Osteoblast (primary cell): Measurements from ENCODE around the gene FAIM2. TPM values are rescaled to one million over a fixed set of nuclear protein-coding genes. Genes with fewer than 3 reads are reported as not detected.

ENCODE experiments used
- DNase-seq: peaks from one replicate; pipeline ENCODE4 v3.0.0; 2011; ENCODE audit warnings: low spot score, mixed read lengths; ENCODE audit not compliant: insufficient read length; ENCODE audit errors: missing footprints
- H2AFZ ChIP-seq: 2 replicates; pipeline ENCODE4 v1.6.0; 2011; ENCODE audit warnings: mild to moderate bottlenecking, low read length
- H3K27ac ChIP-seq: 2 replicates; pipeline ENCODE4 v1.5.1; 2011; ENCODE audit warnings: mild to moderate bottlenecking, low read depth, low read length, moderate library complexity
- H3K27me3 ChIP-seq: 2 replicates; pipeline ENCODE4 v1.6.0; 2012; ENCODE audit warnings: mild to moderate bottlenecking, control low read depth, inconsistent platforms, low read length, moderate library complexity; ENCODE audit not compliant: insufficient read depth
- H3K36me3 ChIP-seq: 2 replicates; pipeline ENCODE4 v1.5.1; 2011; ENCODE audit warnings: mild to moderate bottlenecking, low read length, control low read depth, moderate library complexity; ENCODE audit not compliant: insufficient read depth
- H3K4me1 ChIP-seq: 2 replicates; pipeline ENCODE4 v1.5.1; 2011; ENCODE audit warnings: mild to moderate bottlenecking, low read length, control low read depth, moderate library complexity; ENCODE audit not compliant: insufficient read depth
- H3K4me2 ChIP-seq: 2 replicates; pipeline ENCODE4 v1.6.0; 2011; ENCODE audit warnings: mild to moderate bottlenecking, low read length; ENCODE audit not compliant: insufficient read depth
- H3K4me3 ChIP-seq: fragments of 200-600 bp; sonication (generic); 3 replicates; pipeline ENCODE4 v1.5.1; 2012; ENCODE audit warnings: mild to moderate bottlenecking, low read length, inconsistent platforms; ENCODE audit not compliant: insufficient read depth
- H3K79me2 ChIP-seq: 2 replicates; pipeline ENCODE4 v1.6.0; 2012; ENCODE audit warnings: mild to moderate bottlenecking, low read length, control low read depth, inconsistent platforms; ENCODE audit not compliant: insufficient read depth
- H3K9me3 ChIP-seq: 2 replicates; pipeline ENCODE4 v1.5.1; 2011; ENCODE audit warnings: low read depth, low read length, control low read depth
- H4K20me1 ChIP-seq: 2 replicates; pipeline ENCODE4 v1.6.0; 2012; ENCODE audit warnings: mild to moderate bottlenecking, low read length, control low read depth; ENCODE audit not compliant: insufficient read depth
- total RNA-seq: library from RNA; depleted of rRNA; stranded (reverse); fragments of >200 nt; gene quantifications from 2 replicates; pipeline ENCODE4 v1.2.3, GENCODE V29; 2012
- TF ChIP-seq, protein P1 (sequence below): IDR thresholded peaks from 2 replicates; pipeline ENCODE4 v1.5.1; 2011; ENCODE audit warnings: mild to moderate bottlenecking, low read depth, low read length, moderate library complexity; ENCODE audit errors: extremely low read depth

The FAIM2 gene
- total RNA-seq, 1 donor, result 1.4 TPM

DNA sequence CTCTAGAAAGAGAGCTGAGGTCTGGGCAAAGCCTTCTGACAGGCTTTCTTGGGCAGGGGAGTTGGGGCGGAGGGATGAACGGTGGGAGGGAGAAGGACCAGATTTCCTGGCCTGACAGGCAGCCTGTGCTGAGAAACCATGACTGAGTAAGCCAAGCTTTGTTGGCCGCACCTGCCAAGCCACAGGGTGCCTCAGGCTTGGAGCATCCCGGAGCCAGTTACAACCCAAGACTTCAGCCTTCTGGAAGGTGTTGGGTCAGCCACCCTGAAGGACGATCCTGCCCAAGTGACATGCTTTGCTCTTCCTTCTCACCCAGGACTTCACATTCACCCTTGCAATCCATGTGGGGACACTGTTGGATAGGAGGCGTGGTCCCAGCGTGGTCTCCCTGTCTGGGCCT lies 25.9 kb upstream of the FAIM2 start:
- H3K4me2 ChIP-seq, result no peak overlapping the region
- no peak overlapping the region for H2AFZ ChIP-seq
- no peaks in the 10 kb centered on the region for H3K36me3 ChIP-seq
- no peaks in the 10 kb centered on the region for H3K79me2 ChIP-seq
- TF ChIP-seq, protein P1, sequence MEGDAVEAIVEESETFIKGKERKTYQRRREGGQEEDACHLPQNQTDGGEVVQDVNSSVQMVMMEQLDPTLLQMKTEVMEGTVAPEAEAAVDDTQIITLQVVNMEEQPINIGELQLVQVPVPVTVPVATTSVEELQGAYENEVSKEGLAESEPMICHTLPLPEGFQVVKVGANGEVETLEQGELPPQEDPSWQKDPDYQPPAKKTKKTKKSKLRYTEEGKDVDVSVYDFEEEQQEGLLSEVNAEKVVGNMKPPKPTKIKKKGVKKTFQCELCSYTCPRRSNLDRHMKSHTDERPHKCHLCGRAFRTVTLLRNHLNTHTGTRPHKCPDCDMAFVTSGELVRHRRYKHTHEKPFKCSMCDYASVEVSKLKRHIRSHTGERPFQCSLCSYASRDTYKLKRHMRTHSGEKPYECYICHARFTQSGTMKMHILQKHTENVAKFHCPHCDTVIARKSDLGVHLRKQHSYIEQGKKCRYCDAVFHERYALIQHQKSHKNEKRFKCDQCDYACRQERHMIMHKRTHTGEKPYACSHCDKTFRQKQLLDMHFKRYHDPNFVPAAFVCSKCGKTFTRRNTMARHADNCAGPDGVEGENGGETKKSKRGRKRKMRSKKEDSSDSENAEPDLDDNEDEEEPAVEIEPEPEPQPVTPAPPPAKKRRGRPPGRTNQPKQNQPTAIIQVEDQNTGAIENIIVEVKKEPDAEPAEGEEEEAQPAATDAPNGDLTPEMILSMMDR, result no peak
- H3K4me3 ChIP-seq, result no peak overlapping the region
- H3K27ac ChIP-seq, result no peak overlapping the region
- H3K4me1 ChIP-seq, result peaks cover 8% of the 10 kb centered on the region
- no peak for DNase-seq
- H3K27me3 ChIP-seq, result no peaks in the 10 kb centered on the region
- no peaks in the 10 kb centered on the region for H3K9me3 ChIP-seq
- no peaks in the 10 kb centered on the region for H4K20me1 ChIP-seq

DNA sequence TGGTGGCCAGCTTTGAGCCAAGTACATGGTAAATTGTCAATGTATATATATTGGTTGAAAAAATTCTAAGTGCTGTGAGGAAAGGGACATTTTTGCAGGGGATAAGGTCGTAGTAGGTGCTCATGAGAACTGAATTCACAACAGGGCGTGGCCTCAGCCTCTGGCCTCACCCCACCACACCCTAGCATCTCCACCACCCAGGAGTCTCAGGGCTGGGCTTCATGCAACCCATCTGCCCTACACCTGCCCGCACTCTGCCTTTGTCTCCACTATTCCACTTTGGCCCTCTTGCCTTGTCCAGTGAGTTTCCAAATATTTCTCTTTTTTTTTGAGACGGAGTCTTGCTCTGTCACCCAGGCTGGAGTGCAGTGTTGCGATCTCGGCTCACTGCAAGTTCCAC lies 24.8 kb upstream of the FAIM2 start:
- TF ChIP-seq, protein P1, result no peak
- H3K9me3 ChIP-seq, result no peaks in the 10 kb centered on the region
- H3K4me1 ChIP-seq, result peaks cover 8% of the 10 kb centered on the region
- no peaks in the 10 kb centered on the region for H3K36me3 ChIP-seq
- H3K27ac ChIP-seq, result no peak overlapping the region
- H3K4me3 ChIP-seq, result no peak overlapping the region
- DNase-seq, result no peak
- no peaks in the 10 kb centered on the region for H3K27me3 ChIP-seq
- no peak overlapping the region for H2AFZ ChIP-seq
- no peak overlapping the region for H3K4me2 ChIP-seq
- no peaks in the 10 kb centered on the region for H3K79me2 ChIP-seq
- H4K20me1 ChIP-seq, result no peaks in the 10 kb centered on the region

DNA sequence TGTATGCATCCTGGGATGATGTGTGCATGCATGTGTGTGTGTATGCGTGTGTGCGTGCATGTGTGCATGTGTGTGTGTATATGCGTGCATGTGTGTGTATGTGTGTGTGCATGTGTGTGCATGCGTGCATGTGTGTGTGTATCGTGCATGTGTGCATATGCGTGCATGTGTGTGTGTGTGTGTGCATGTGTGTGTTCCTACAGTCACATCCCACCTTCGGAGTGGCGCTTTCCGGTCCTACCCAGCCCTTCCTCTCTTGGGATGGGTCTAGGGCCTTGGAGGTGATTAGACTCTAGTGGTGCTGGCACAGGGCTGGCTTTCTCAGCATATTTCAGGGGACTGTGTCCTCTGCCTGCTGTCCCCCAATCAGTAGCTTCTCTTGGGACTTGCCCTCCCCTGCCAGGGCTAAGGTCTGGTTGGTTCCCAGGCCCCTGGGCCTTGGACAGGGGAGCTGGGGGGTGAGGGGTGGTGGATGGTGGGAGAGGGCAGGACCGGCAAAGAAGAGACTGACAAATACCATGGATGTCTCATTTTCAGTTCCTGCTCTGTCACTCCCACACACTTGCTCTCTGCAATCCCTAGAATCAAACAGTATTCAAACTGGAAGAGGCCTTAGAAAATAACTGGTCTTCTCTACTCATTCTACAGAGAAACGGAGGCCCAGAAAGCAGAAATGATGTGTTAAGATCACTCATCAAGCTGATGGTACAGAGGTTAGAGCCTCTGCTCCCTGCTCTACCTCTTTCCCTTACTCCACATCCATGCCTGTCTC lies 21.9 kb upstream of the FAIM2 start:
- H4K20me1 ChIP-seq, result no peaks in the 10 kb centered on the region
- H3K9me3 ChIP-seq, result no peaks in the 10 kb centered on the region
- no peaks in the 10 kb centered on the region for H3K27me3 ChIP-seq
- no peak overlapping the region for H3K4me3 ChIP-seq
- H3K27ac ChIP-seq, result no peak overlapping the region
- H3K79me2 ChIP-seq, result no peaks in the 10 kb centered on the region
- H3K4me1 ChIP-seq, result peaks cover 7% of the 10 kb centered on the region
- TF ChIP-seq, protein P1, result no peak
- H3K4me2 ChIP-seq, result no peak overlapping the region
- no peak for DNase-seq
- peak overlapping the region; percentile 44 for H2AFZ ChIP-seq
- no peaks in the 10 kb centered on the region for H3K36me3 ChIP-seq

DNA sequence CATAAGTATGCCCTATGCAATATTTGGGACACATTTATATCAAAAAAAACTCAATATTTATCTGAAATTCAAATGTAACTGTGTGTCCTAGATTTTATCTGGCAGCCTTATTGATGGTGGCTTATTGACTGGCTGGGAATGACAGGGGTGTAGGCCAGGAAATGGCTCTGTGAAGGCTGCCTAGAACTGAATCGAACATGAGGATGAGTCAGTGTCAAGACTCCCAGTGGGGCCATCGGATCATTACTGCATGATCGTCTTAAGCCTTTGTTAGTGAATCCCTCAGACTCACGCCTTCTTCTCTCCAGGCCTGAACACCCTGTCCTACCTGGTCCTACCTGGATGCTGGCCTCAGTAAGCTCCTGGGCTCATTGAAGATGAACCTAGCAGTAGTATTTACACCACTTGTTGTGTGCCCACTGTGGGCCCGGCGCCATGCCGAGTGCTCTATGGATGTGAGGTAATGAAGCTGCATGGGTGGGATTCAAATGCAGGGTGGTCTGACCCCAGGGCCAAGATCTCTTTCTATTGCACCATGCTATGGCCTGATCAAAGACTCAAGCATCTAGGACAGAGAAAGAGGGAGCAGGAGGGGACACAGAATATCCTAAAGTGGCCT lies 21.0 kb upstream of the FAIM2 start:
- no peaks in the 10 kb centered on the region for H4K20me1 ChIP-seq
- no peaks in the 10 kb centered on the region for H3K9me3 ChIP-seq
- no peak overlapping the region for H2AFZ ChIP-seq
- no peak overlapping the region for H3K4me2 ChIP-seq
- no peak overlapping the region for H3K4me3 ChIP-seq
- DNase-seq, result no peak
- H3K36me3 ChIP-seq, result no peaks in the 10 kb centered on the region
- H3K4me1 ChIP-seq, result peaks cover 11% of the 10 kb centered on the region
- H3K27me3 ChIP-seq, result no peaks in the 10 kb centered on the region
- TF ChIP-seq, protein P1, result no peak
- no peak overlapping the region for H3K27ac ChIP-seq
- H3K79me2 ChIP-seq, result no peaks in the 10 kb centered on the region
